AG10803 (cell line): ENCODE measurements around the gene KRT5.

ENCODE experiments used
- DNase-seq: peaks from one replicate; pipeline ENCODE4 v3.0.0; 2010; ENCODE audit warnings: low read depth
- H3K4me3 ChIP-seq: 2 replicates; pipeline ENCODE4 v1.5.1; 2011; ENCODE audit warnings: mild to moderate bottlenecking, low read length, control low read depth
- TF ChIP-seq, protein P1 (sequence below): conservative IDR thresholded peaks from 2 replicates; pipeline ENCODE4 v1.5.1; 2011; ENCODE audit warnings: mild to moderate bottlenecking, low read length, control low read depth, inconsistent platforms

Gene KRT5

DNA sequence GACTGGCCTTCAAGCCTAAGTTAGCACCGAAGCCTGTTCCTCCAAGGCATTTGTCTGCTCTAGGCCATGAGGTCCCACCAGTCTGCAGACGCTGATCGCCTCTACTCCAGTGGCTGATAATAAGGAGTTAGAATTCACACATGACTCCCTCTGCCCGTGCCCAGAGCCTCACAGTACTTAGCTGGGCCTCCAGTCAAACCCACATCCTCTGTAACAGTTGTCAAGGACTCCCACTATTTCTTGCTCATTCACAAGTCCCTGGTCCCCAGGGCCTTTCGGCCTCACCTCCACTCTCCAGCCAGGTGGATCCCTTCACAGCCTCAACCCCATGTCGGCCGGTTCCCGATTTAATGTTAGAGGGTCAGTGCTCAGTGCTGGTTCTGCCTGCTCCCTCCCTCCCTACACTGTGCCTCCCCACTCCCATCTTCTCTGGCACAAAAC lies 6.3 kb upstream of the KRT5 start:
- TF ChIP-seq, protein P1, sequence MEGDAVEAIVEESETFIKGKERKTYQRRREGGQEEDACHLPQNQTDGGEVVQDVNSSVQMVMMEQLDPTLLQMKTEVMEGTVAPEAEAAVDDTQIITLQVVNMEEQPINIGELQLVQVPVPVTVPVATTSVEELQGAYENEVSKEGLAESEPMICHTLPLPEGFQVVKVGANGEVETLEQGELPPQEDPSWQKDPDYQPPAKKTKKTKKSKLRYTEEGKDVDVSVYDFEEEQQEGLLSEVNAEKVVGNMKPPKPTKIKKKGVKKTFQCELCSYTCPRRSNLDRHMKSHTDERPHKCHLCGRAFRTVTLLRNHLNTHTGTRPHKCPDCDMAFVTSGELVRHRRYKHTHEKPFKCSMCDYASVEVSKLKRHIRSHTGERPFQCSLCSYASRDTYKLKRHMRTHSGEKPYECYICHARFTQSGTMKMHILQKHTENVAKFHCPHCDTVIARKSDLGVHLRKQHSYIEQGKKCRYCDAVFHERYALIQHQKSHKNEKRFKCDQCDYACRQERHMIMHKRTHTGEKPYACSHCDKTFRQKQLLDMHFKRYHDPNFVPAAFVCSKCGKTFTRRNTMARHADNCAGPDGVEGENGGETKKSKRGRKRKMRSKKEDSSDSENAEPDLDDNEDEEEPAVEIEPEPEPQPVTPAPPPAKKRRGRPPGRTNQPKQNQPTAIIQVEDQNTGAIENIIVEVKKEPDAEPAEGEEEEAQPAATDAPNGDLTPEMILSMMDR, result no peak
- H3K4me3 ChIP-seq, result no peak overlapping the region
- DNase-seq, result no peak

DNA sequence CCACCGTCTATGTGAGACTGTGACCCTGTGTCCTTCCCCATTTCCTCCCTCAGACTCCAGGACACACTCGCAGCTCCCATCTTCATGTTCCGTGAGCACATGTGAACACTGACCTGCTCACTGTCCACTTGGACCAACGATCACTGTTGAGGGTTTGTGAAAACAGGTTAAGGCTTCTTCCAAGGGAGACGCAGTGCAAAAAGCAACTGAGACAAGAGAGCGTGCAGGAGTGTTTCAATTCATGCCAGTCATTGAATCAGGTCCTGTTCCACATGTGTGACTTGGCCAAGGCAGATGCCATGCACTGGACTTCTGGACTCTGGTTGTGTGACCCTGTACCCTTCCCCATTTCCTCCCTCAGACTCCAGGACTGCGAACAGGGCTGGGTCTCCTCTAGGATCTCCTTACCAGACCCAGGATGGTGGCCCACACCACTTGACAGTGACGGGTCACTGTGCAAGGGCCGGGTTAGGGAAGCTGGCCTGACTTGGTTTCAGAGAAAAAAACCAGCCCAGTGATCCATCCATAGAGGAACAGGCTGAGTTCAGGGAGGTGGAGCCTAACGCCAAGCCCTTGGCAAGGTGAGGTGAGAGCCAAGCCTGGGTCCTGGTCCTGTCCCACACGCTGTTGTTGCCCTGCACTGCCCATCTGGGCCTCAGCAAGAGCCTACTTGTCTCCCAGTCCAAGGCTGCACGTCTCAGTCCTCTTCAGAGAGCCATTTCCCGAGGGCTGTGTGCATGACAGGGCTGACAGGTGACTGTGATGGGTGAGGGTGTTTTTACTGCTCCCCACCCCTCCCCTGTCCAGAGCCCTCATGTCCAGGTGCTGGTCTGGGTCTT lies 5.7 kb upstream of the KRT5 start:
- DNase-seq, result no peak
- H3K4me3 ChIP-seq, result no peak overlapping the region
- TF ChIP-seq, protein P1, result no peak

GRCh38 chr12:52524898-52525591 lies 4.9 kb upstream of the KRT5 start:
- DNase-seq, result no peak
- TF ChIP-seq, protein P1, result no peak
- H3K4me3 ChIP-seq, result no peak overlapping the region

DNA sequence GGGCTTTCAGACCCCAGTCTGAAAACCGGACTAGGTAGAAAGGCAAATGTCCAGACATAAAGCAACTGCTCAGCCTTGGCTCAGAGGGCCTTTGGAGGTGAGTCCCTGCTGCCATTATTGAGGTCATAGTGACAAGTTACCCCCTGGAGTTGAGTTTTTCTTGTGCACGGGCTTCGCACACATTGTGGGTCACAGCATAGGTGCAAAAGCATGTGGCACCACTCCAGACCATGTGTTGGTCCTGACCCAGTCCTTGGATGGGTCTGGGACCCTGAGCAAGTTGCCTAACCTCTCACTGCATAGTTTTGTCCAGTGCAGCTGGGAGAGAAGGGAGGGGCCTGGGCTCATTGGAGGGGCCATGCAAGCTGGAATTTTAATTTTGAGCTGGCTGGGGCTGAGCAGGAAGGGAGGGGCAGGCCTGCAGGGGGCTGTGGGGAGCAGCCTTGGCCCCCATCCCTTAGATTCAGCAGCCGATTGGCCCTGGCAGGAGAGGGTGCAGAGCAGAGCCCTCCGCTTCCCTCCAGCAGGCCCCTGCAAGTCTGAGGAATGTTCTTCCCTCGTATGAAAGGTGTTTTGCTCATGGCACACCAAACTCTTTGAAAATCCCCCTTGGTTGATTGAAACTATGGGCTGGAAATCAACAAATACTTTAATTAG lies 4.2 kb upstream of the KRT5 start:
- no peak overlapping the region for H3K4me3 ChIP-seq
- TF ChIP-seq, protein P1, result no peak
- no peak for DNase-seq

GRCh38 chr12:52523824-52524223 lies 3.6 kb upstream of the KRT5 start:
- TF ChIP-seq, protein P1, result no peak
- no peak overlapping the region for H3K4me3 ChIP-seq
- DNase-seq, result no peak

DNA sequence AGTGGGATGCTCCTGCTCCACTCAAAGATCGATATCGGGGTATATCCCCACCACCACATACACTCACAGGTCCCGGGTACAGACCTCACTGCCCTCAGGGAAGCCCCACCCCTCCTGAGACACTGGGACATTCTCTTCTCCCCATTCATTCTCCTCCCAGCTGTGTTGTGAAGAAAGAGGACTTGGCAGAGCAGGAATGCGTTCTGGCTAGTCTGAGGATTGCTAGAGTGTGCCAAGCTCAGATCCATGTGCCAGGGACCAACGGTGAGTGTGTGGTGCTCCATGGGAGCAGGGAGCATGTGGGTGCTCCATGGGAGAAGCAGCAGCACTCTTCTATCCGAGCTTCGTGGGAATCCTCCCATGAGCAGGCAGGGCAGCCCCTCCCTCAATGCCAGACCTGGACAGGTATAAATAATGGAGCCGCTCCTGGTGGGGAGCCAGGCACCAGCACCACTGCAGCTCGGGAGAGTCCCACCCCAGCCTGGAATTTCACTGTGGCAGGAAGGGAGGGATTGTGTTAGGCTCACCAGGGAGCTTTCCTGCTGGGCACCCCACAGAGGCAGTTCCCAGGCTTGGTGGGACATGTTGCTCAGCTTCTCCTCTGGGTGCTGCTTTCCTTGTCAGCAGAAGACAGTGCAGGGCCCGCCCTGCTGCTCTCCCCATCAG lies 2.3 kb upstream of the KRT5 start:
- DNase-seq, result peak; percentile 84
- no peak overlapping the region for H3K4me3 ChIP-seq
- TF ChIP-seq, protein P1, result no peak
